IMR-90 (cell line): ENCODE measurements around the gene PPP1R3D. TPM values are rescaled to one million over a fixed set of nuclear protein-coding genes. Genes with fewer than 3 reads are reported as not detected.
A peak's percentile ranks its signal among the peaks of the same experiment; 100 is the strongest.

Source experiments
- ATAC-seq: fragments of 200-7000 bp; cut with Tn5 transposase; 2 replicates; pipeline ENCODE4 v1.9.1; 2020; ENCODE audit warnings: low read depth, mild to moderate bottlenecking, moderate library complexity
- BruUV-seq: library from RNA; stranded (reverse); fragments of 400-500 nt; replicated peaks from 2 replicates; lab custom pipeline; 2021; lab: Mats Ljungman, UMichigan
- CTCF ChIA-PET: fragments of 300-600 bp; formaldehyde crosslinking; extraction: SDS; loops from one replicate; lab custom pipeline; 2021; ENCODE audit warnings: antibody characterized with exemption; lab: Yijun Ruan, JAX
- POLR2A ChIA-PET: fragments of 300-600 bp; sonication (Branson Sonifier 250); formaldehyde crosslinking; loops from one replicate; lab custom pipeline; 2022; ENCODE audit warnings: antibody characterized with exemption; ENCODE audit not compliant: unreplicated experiment; lab: Charles Lee
- DNase-seq: peaks from one replicate; pipeline ENCODE4 v3.0.0; 2013
- H2AFZ ChIP-seq: replicated peaks from 2 replicates; pipeline ENCODE3; 2013; ENCODE audit warnings: low read length, mild to moderate bottlenecking; ENCODE audit not compliant: poor library complexity
- H2AK5ac ChIP-seq: 2 replicates; pipeline ENCODE4 v1.6.1; 2013; ENCODE audit warnings: low read depth, low read length, inconsistent platforms
- H2AK9ac ChIP-seq: replicated peaks from 2 replicates; pipeline ENCODE3; 2013; ENCODE audit warnings: mild to moderate bottlenecking, low read depth, low read length, moderate library complexity; ENCODE audit not compliant: poor library complexity
- H2BK120ac ChIP-seq: 2 replicates; pipeline ENCODE4 v1.6.1; 2013; ENCODE audit warnings: low read depth, low read length, inconsistent platforms
- H2BK15ac ChIP-seq: 3 replicates; pipeline ENCODE4 v1.6.1; 2013; ENCODE audit warnings: low read depth, low read length, inconsistent platforms
- H2BK20ac ChIP-seq: 2 replicates; pipeline ENCODE4 v1.6.1; 2013; ENCODE audit warnings: low read depth, mild to moderate bottlenecking, inconsistent platforms, low read length, moderate library complexity
- H2BK5ac ChIP-seq: 2 replicates; pipeline ENCODE4 v1.6.1; 2013; ENCODE audit warnings: mild to moderate bottlenecking, low read depth, low read length, inconsistent platforms; ENCODE audit not compliant: poor library complexity, severe bottlenecking
- H3K14ac ChIP-seq: replicated peaks from 2 replicates; pipeline ENCODE4 v1.6.1; 2013; ENCODE audit warnings: low read depth, low read length, inconsistent platforms
- H3K18ac ChIP-seq: 2 replicates; pipeline ENCODE4 v1.6.1; 2013; ENCODE audit warnings: low read depth, low read length, control low read depth
- H3K23ac ChIP-seq: 2 replicates; pipeline ENCODE4 v1.6.1; 2013; ENCODE audit warnings: low read depth, low read length, inconsistent platforms
- H3K27ac ChIP-seq: 2 replicates; pipeline ENCODE4 v1.5.1; 2013; ENCODE audit warnings: mild to moderate bottlenecking, control low read depth, low read length; ENCODE audit not compliant: insufficient read depth
- H3K27me3 ChIP-seq: 2 replicates; pipeline ENCODE4 v1.6.1; 2013; ENCODE audit warnings: low read length; ENCODE audit not compliant: control insufficient read depth, insufficient read depth
- H3K36me3 ChIP-seq: 2 replicates; pipeline ENCODE4 v1.6.1; 2013; ENCODE audit warnings: low read length, mixed read lengths; ENCODE audit not compliant: control insufficient read depth, insufficient read depth
- H3K4ac ChIP-seq: 2 replicates; pipeline ENCODE4 v1.6.1; 2013; ENCODE audit warnings: low read depth, low read length, inconsistent platforms
- H3K4me1 ChIP-seq: 2 replicates; pipeline ENCODE4 v1.6.1; 2013; ENCODE audit warnings: low read length, mixed read lengths; ENCODE audit not compliant: control insufficient read depth, insufficient read depth
- H3K4me2 ChIP-seq: 2 replicates; pipeline ENCODE4 v1.6.1; 2013; ENCODE audit warnings: low read depth, mild to moderate bottlenecking, control low read depth, low read length, moderate library complexity
- H3K4me3 ChIP-seq: 2 replicates; pipeline ENCODE4 v1.5.1; 2013; ENCODE audit warnings: low read depth, mild to moderate bottlenecking, control low read depth, low read length, moderate library complexity; ENCODE audit not compliant: insufficient read depth
- H3K56ac ChIP-seq: 2 replicates; pipeline ENCODE4 v1.6.1; 2013; ENCODE audit warnings: low read length, inconsistent platforms; ENCODE audit not compliant: insufficient read depth; ENCODE audit errors: extremely low read depth
- H3K79me1 ChIP-seq, 2 experiments: 2 replicates each; pipeline ENCODE4 v1.6.1; 2013; ENCODE audit warnings: low read length in 2 of 2, inconsistent platforms in 1 of 2, low read depth in 1 of 2
- H3K9ac ChIP-seq: 2 replicates; pipeline ENCODE4 v1.6.1; 2013; ENCODE audit warnings: low read depth, low read length, control low read depth
- H3K9me1 ChIP-seq: 2 replicates; pipeline ENCODE4 v1.6.1; 2013; ENCODE audit warnings: low read length, inconsistent platforms; ENCODE audit not compliant: insufficient read depth
- H3K9me3 ChIP-seq: 2 replicates; pipeline ENCODE4 v1.6.1; 2013; ENCODE audit warnings: low read length; ENCODE audit not compliant: control insufficient read depth, insufficient read depth
- H4K20me1 ChIP-seq: 2 replicates; pipeline ENCODE4 v1.6.1; 2013; ENCODE audit warnings: low read length, inconsistent platforms; ENCODE audit not compliant: insufficient read depth
- H4K5ac ChIP-seq: 2 replicates; pipeline ENCODE4 v1.6.1; 2013; ENCODE audit warnings: mild to moderate bottlenecking, low read depth, low read length, control low read depth
- H4K8ac ChIP-seq, 2 experiments: 2 replicates each; pipeline ENCODE4 v1.6.1; 2013; ENCODE audit warnings: low read depth in 2 of 2, low read length in 2 of 2, control low read depth in 1 of 2, inconsistent platforms in 1 of 2
- H4K91ac ChIP-seq: 2 replicates; pipeline ENCODE4 v1.6.1; 2013; ENCODE audit warnings: low read depth, low read length, inconsistent platforms; ENCODE audit not compliant: insufficient read depth
- RFX5 ChIP-seq: IDR thresholded peaks from 2 replicates; pipeline ENCODE4 v1.8.0; 2012; ENCODE audit warnings: low read depth, mild to moderate bottlenecking, low read length, moderate library complexity
- WGBS, 2 experiments: methylation state at CpG; one replicate each; pipeline versions ENCODE4 v1.1.5 to v1.1.7; 2013; ENCODE audit warnings: missing lambda C conversion rate in 2 of 2; ENCODE audit not compliant: insufficient read length in 1 of 2; ENCODE audit errors: extremely low coverage in 2 of 2; 5-methylcytosine and 5-hydroxymethylcytosine counted together
- dilution Hi-C: fragments of 300-500 bp; cut with HindIII; formaldehyde crosslinking; loops from one replicate; pipeline ENCODE4 v1.14.3; 2018; ENCODE audit warnings: low sequenced_read_pairs; ENCODE audit not compliant: unreplicated experiment
- in situ Hi-C: fragments of 300-500 bp; cut with MboI; formaldehyde crosslinking; loops from 3 replicates; pipeline ENCODE4 v1.14.3; 2019; ENCODE audit warnings: low sequenced_read_pairs, inconsistent platforms, mixed read lengths
- intact Hi-C: fragments of 100-400 bp; cut with micrococcal nuclease; formaldehyde crosslinking; loops from 2 replicates; pipeline ENCODE4 v1.10.0; 2022
- polyA plus RNA-seq, 3 experiments: library from polyadenylated mRNA; depleted of rRNA; stranded (reverse); fragments of >200 nt; gene quantifications; 2 replicates each; pipeline ENCODE4 v1.2.3, GENCODE V29; 2012; ENCODE audit warnings: low replicate concordance in 1 of 3
- total RNA-seq: library from RNA; depleted of rRNA; stranded (reverse); fragments of >200 nt; gene quantifications from 2 replicates; pipeline ENCODE4 v1.2.3, GENCODE V29; 2012

Gene PPP1R3D
- total and polyA plus RNA-seq, 2 of the 4 experiments (the other 2 are of a cell fraction) = 1.6 to 2.7 TPM

DNA sequence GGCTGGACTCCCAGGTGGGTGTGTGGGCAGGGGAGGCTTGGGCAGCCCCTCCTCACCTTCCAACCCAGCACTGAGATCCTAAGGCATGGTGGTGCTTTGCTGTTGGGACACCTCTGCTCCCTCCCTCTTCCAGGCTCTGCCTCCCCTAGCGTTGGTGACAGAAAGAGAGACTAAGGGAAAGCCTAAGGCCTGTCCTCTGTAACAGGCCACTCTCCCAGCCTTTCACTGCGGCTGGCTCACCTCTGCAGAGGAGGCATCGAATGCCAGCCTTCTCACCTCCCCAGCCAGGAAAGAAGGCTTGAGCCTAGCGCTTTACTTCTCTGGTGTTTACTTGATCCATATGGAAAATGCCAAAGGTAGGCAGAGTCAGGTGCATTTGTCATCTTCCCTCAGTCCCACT is 14.6 kb upstream of the PPP1R3D start:
- in situ Hi-C loops = no loop called here
- no peak overlapping the region for H3K27ac ChIP-seq
- H3K36me3 ChIP-seq = no peaks in the 10 kb centered on the region
- ChIA-PET POLR2A (no interaction called here), CTCF (interaction anchor here (1.0 to 1.8 kb wide), 2 partner anchors 18 to 171 kb away, joined by 3 to 7 read pairs; no protein-coding TSS in a partner anchor)
- H4K91ac ChIP-seq = no peak overlapping the region
- no peak overlapping the region for H3K4me2 ChIP-seq
- no CpG with 5 or more reads among the region's 4 CpGs for WGBS, 2 experiments
- dilution Hi-C loops = no loop called here
- H4K8ac ChIP-seq = no peak overlapping the region
- H3K14ac ChIP-seq = no peak overlapping the region
- H3K23ac ChIP-seq = no peak overlapping the region
- H3K4me1 ChIP-seq = no peaks in the 10 kb centered on the region
- no peak overlapping the region for H3K4ac ChIP-seq
- H3K4me3 ChIP-seq = no peak overlapping the region
- no peak overlapping the region for H3K9ac ChIP-seq
- no peak for ATAC-seq
- no peak for TF ChIP-seq RFX5
- H3K9me1 ChIP-seq = no peaks in the 10 kb centered on the region
- H2BK120ac ChIP-seq = no peak overlapping the region
- no peak overlapping the region for H2BK5ac ChIP-seq
- peak overlapping the region; percentile 26 for H2AK9ac ChIP-seq
- no TSS peak for BruUV-seq
- H3K9me3 ChIP-seq = no peaks in the 10 kb centered on the region
- no peaks in the 10 kb centered on the region for H3K79me1 ChIP-seq
- no peak overlapping the region for H2BK20ac ChIP-seq
- H4K20me1 ChIP-seq = no peaks in the 10 kb centered on the region
- H2AK5ac ChIP-seq = no peak overlapping the region
- intact Hi-C loops = no loop called here
- no peak overlapping the region for H3K56ac ChIP-seq
- H3K18ac ChIP-seq = no peak overlapping the region
- H4K5ac ChIP-seq = no peak overlapping the region
- peaks cover 7% of the 10 kb centered on the region for H3K27me3 ChIP-seq
- no peak overlapping the region for H2BK15ac ChIP-seq
- no peak for DNase-seq
- no peak overlapping the region for H2AFZ ChIP-seq
